Trophoblast cell (in vitro differentiated cells and primary cell): ENCODE measurements around the gene SRRM2.

Experiments
- DNase-seq, 2 donors: peaks; one replicate each; pipeline ENCODE4 v3.0.0-alpha.2; 2016
- H2AFZ ChIP-seq: 2 replicates; pipeline ENCODE4 v1.6.1; 2013; ENCODE audit warnings: low read length, moderate library complexity, mild to moderate bottlenecking; ENCODE audit not compliant: insufficient read depth, poor library complexity
- H2AK5ac ChIP-seq: 2 replicates; pipeline ENCODE4 v1.6.1; 2013; ENCODE audit warnings: mild to moderate bottlenecking, low read length
- H2BK120ac ChIP-seq: 2 replicates; pipeline ENCODE4 v1.6.1; 2013; ENCODE audit warnings: low read length, mild to moderate bottlenecking, moderate library complexity; ENCODE audit not compliant: insufficient read depth, poor library complexity
- H2BK12ac ChIP-seq: 2 replicates; pipeline ENCODE4 v1.6.1; 2013; ENCODE audit warnings: mild to moderate bottlenecking, low read length, moderate library complexity
- H2BK5ac ChIP-seq: 2 replicates; pipeline ENCODE4 v1.6.1; 2013; ENCODE audit warnings: low read length, low read depth, moderate library complexity, mild to moderate bottlenecking; ENCODE audit not compliant: poor library complexity
- H3K14ac ChIP-seq: 2 replicates; pipeline ENCODE4 v1.6.1; 2013; ENCODE audit warnings: mild to moderate bottlenecking, low read length
- H3K18ac ChIP-seq: 2 replicates; pipeline ENCODE4 v1.6.1; 2013; ENCODE audit warnings: mild to moderate bottlenecking, low read length
- H3K23ac ChIP-seq: 2 replicates; pipeline ENCODE4 v1.6.1; 2013; ENCODE audit warnings: low read length
- H3K27ac ChIP-seq: 2 replicates; pipeline ENCODE4 v1.5.1; 2013; ENCODE audit warnings: low read depth, mild to moderate bottlenecking, inconsistent platforms, low read length, moderate library complexity
- H3K27me3 ChIP-seq: 2 replicates; pipeline ENCODE4 v1.6.1; 2013; ENCODE audit warnings: inconsistent platforms, mild to moderate bottlenecking, low read length, moderate library complexity; ENCODE audit not compliant: insufficient read depth
- H3K36me3 ChIP-seq, 2 experiments: 1 replicate in 1 of 2; 2 replicates in 1 of 2; pipeline ENCODE4 v1.6.1; 2013; ENCODE audit warnings: low read length in 2 of 2, mild to moderate bottlenecking in 2 of 2, moderate library complexity in 1 of 2; ENCODE audit not compliant: insufficient read depth in 2 of 2, control insufficient read depth in 1 of 2
- H3K4ac ChIP-seq: 2 replicates; pipeline ENCODE4 v1.6.1; 2013; ENCODE audit warnings: low read depth, mild to moderate bottlenecking, low read length, moderate library complexity
- H3K4me1 ChIP-seq, 2 experiments: 1 replicate in 1 of 2; 2 replicates in 1 of 2; pipeline ENCODE4 v1.6.1; 2013; ENCODE audit warnings: low read length in 2 of 2, mild to moderate bottlenecking in 2 of 2, moderate library complexity in 1 of 2; ENCODE audit not compliant: insufficient read depth in 2 of 2, control insufficient read depth in 1 of 2
- H3K4me2 ChIP-seq: 2 replicates; pipeline ENCODE4 v1.6.1; 2013; ENCODE audit warnings: inconsistent platforms, mild to moderate bottlenecking, low read length, moderate library complexity
- H3K4me3 ChIP-seq: 2 replicates; pipeline ENCODE4 v1.5.1; 2013; ENCODE audit warnings: mild to moderate bottlenecking, low read depth, low read length, inconsistent platforms
- H3K79me1 ChIP-seq: one replicate; pipeline ENCODE4 v1.6.1; 2013; ENCODE audit warnings: low read length
- H3K79me2 ChIP-seq: 2 replicates; pipeline ENCODE4 v1.6.1; 2013; ENCODE audit warnings: low read length, mild to moderate bottlenecking; ENCODE audit not compliant: control insufficient read depth, insufficient read depth, poor library complexity
- H3K9ac ChIP-seq: 2 replicates; pipeline ENCODE4 v1.6.1; 2013; ENCODE audit warnings: mild to moderate bottlenecking, low read length
- H3K9me3 ChIP-seq: 2 replicates; pipeline ENCODE4 v1.6.1; 2013; ENCODE audit warnings: low read depth, mild to moderate bottlenecking, control low read depth, inconsistent platforms, low read length; ENCODE audit not compliant: insufficient read depth
- H4K12ac ChIP-seq: 2 replicates; pipeline ENCODE4 v1.6.1; 2013; ENCODE audit warnings: low read depth, mild to moderate bottlenecking, low read length, moderate library complexity
- H4K8ac ChIP-seq: 2 replicates; pipeline ENCODE4 v1.6.1; 2013; ENCODE audit warnings: low read depth, mild to moderate bottlenecking, low read length, moderate library complexity
- H4K91ac ChIP-seq: one replicate; pipeline ENCODE4 v1.6.1; 2013; ENCODE audit warnings: low read depth, mild to moderate bottlenecking, low read length, moderate library complexity
- WGBS: extraction: QIAGEN DNeasy Blood & Tissue Kit; methylation state at CpG from one replicate; pipeline ENCODE4 v1.1.7; 2013; ENCODE audit warnings: missing lambda C conversion rate; ENCODE audit not compliant: insufficient read length, insufficient coverage; ENCODE audit errors: extremely low coverage; 5-methylcytosine and 5-hydroxymethylcytosine counted together

Gene SRRM2

DNA sequence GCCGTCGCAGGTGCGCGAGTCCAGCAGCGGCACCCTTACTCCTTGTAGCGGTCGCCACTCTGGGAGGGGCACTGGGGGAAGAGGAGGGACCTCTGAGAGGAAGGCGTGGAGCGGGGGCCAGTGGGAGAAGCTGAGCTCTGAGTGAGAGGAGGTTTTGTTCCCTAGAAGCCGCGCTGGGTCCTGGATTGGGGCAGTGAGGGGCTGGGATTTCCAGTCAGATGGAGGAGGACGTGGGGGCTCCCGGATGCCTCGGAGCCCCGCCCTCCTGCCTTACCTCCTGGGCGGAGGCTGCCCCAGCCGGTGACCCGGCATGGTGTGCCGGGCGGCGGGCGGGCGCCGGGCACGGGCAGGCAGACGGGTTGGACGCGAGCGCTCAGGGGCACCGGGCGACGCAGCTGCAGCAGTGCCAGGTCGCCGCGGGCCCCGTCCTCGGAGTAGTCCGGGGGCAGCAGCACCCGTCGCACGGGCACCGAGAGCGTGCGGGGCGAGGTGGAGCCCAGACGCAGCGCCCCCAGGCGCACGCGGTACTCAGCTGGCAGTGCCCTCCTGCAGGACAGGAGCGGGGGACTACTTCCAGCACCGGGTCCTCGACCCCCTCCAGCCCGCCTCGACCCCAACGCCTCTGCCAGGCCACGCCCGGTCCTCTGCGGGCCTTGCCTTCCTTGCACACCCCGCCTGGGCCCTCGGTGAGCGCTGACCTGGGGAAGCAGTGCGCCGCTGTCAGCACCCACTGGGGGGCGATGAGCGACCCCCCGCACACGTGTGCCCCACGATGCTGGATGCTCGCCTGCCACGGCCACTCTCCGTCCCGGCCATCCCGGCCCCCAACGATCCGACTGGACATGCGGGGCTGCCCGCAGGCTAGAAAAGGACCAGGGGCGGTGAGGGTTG is 32.9 kb downstream of the SRRM2 start:
- Histone ChIP-seq H3K4me1 (no peaks in the 10 kb centered on the region), H3K79me1 (no peaks in the 10 kb centered on the region), H4K91ac (no peak overlapping the region), H2BK5ac (no peak overlapping the region), H2BK120ac (no peak overlapping the region), H4K12ac (no peak overlapping the region), H3K14ac (no peak overlapping the region), H3K27ac (no peak overlapping the region), H3K23ac (no peak overlapping the region), H2BK12ac (no peak overlapping the region), H3K36me3 (no peaks in the 10 kb centered on the region), H3K4me2 (no peak overlapping the region), H3K9ac (no peak overlapping the region), H3K9me3 (no peaks in the 10 kb centered on the region), H3K79me2 (no peaks in the 10 kb centered on the region), H2AFZ (no peak overlapping the region), H2AK5ac (no peak overlapping the region), H3K4me3 (no peak overlapping the region), H4K8ac (no peak overlapping the region), H3K4ac (no peak overlapping the region), H3K18ac (no peak overlapping the region), H3K27me3 (no peaks in the 10 kb centered on the region)
- no peak for DNase-seq
- no CpG with 5 or more reads among the region's 79 CpGs for WGBS

DNA sequence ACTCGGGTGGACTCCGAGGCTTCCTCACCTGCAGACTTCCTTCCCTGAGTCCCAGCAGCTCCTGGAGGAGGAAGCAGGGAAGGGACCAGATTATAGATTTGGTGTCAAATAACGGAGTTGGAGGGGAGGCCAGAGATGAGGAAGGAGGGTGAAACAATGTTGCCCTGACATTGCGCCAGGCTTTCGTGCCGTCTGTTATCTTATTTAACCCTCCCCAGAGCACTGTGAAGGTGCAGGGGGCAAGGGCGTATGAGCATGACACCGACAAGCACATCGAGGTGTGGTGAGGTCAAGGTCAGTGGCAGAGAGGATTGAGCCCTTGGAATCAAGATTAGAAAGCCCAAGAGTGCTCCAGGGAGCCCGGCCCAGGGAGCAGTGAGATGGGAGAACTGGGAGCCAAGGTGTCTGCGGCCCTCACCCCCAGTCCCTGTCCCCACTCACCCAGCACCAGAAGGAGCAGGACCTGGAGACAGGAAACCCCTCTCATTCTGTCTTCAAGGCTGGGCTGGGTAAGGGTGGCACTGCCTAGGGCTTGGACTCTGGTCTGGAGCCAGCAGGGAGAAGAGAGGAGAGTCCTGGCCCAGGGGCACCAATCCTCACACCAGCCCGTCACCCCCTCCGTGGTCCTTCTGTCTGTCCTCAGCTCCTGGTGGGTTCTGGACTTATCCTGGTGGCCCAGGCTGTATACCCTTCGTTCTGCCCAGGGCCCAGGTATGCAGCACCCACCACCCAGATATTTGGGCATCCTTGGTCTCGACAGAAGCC is 33.8 kb downstream of the SRRM2 start:
- Histone ChIP-seq H3K9ac (no peak overlapping the region), H3K14ac (no peak overlapping the region)
- WGBS, result no CpG with 5 or more reads among the region's 15 CpGs

DNA sequence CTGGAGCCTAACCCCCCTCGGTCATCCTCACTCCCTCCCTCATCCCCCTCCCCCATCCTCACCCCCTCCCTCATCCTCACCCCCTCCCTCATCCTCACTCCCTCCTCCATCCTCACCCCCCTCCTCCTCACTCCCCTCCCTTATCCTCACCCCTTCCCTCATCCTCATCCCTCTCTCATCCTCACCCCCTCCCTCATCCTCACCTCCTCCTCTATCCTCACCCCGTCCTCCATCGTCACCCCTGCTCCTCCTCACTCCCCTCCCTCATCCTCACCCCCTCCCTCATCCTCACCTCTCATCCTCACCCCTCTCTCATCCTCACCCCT is 34.4 kb downstream of the SRRM2 start:
- Histone ChIP-seq H3K9me3 (no peaks in the 10 kb centered on the region), H2AFZ (no peak overlapping the region), H4K91ac (no peak overlapping the region), H3K4me2 (no peak overlapping the region), H4K12ac (no peak overlapping the region), H3K18ac (no peak overlapping the region), H3K23ac (no peak overlapping the region), H3K27ac (no peak overlapping the region), H3K14ac (no peak overlapping the region), H3K9ac (no peak overlapping the region), H3K79me1 (no peaks in the 10 kb centered on the region), H2BK5ac (no peak overlapping the region), H3K4ac (no peak overlapping the region), H4K8ac (no peak overlapping the region), H3K4me1 (no peaks in the 10 kb centered on the region), H2BK120ac (no peak overlapping the region), H3K79me2 (no peaks in the 10 kb centered on the region), H2BK12ac (no peak overlapping the region), H3K36me3 (no peaks in the 10 kb centered on the region), H3K27me3 (no peaks in the 10 kb centered on the region), H3K4me3 (no peak overlapping the region), H2AK5ac (no peak overlapping the region)
- DNase-seq, result no peak
- WGBS, result 100% methylated on average over 2 of the region's 3 CpGs

More for the DNA sequence above, 33.8 kb downstream of the SRRM2 start:
- no peak overlapping the region for H4K8ac ChIP-seq
- H3K79me1 ChIP-seq, result no peaks in the 10 kb centered on the region
- H3K18ac ChIP-seq, result no peak overlapping the region
- no peaks in the 10 kb centered on the region for H3K36me3 ChIP-seq
- no peak overlapping the region for H3K4ac ChIP-seq
- no peak overlapping the region for H3K4me2 ChIP-seq
- no peak overlapping the region for H2BK5ac ChIP-seq
- no peaks in the 10 kb centered on the region for H3K27me3 ChIP-seq
- H4K12ac ChIP-seq, result no peak overlapping the region
- no peaks in the 10 kb centered on the region for H3K9me3 ChIP-seq
- H3K27ac ChIP-seq, result no peak overlapping the region
- H3K4me3 ChIP-seq, result no peak overlapping the region
- H2AFZ ChIP-seq, result no peak overlapping the region
- H2BK12ac ChIP-seq, result no peak overlapping the region
- no peak for DNase-seq
- no peak overlapping the region for H4K91ac ChIP-seq
- no peaks in the 10 kb centered on the region for H3K79me2 ChIP-seq
- H3K4me1 ChIP-seq, result no peaks in the 10 kb centered on the region
- H3K23ac ChIP-seq, result no peak overlapping the region
- H2AK5ac ChIP-seq, result no peak overlapping the region
- no peak overlapping the region for H2BK120ac ChIP-seq

DNA sequence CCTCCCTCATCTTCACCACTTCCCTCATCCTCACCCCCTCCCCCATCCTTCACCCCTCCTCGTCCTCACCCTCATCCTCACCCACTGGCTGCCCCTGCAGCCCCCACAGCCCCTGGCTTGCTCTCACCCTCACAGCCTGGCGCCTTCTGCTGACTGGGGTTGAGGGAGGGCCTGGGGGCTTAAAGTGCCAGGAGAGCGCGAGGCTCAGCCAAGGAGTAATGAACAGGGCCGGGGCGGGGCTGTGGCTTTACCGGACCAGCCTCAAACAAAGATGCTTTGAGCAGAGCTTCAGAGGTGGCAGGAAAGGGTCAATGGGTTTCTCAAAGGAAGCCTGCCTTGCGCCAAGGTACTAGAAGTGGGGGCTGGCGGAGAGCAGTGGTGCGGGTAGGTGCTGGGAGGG is 35.0 kb downstream of the SRRM2 start, which contains the start of gene PRSS33:
TSS of gene PRSS33 (minus strand) at position 155 of the 400 bp plus-strand sequence. CDS start 1,013 bp downstream, outside the sequence.
- WGBS, result 100% methylated on average over 1 of the region's 10 CpGs
- Histone ChIP-seq H3K36me3 (no peaks in the 10 kb centered on the region), H3K4ac (no peak within 1 kb of the TSS), H3K27me3 (no peaks in the 10 kb centered on the region), H3K79me2 (no peaks in the 10 kb centered on the region), H4K8ac (no peak within 1 kb of the TSS), H2AK5ac (no peak within 1 kb of the TSS), H2AFZ (no peak within 1 kb of the TSS), H2BK120ac (no peak within 1 kb of the TSS), H4K12ac (no peak within 1 kb of the TSS), H3K14ac (no peak within 1 kb of the TSS), H4K91ac (no peak within 1 kb of the TSS), H3K9ac (no peak within 1 kb of the TSS), H2BK5ac (no peak within 1 kb of the TSS), H3K18ac (no peak within 1 kb of the TSS), H3K79me1 (no peaks in the 10 kb centered on the region), H3K23ac (no peak within 1 kb of the TSS), H3K9me3 (no peaks in the 10 kb centered on the region), H3K4me1 (no peaks in the 10 kb centered on the region), H3K27ac (no peak within 1 kb of the TSS), H2BK12ac (no peak within 1 kb of the TSS), H3K4me3 (no peak within 1 kb of the TSS), H3K4me2 (no peak within 1 kb of the TSS)
- DNase-seq, result no peak
